H1 (cell line): ENCODE data around the gene OR3A2. TPM values are rescaled to one million over a fixed set of nuclear protein-coding genes. Genes with fewer than 3 reads are reported as not detected.

Source experiments
- CTCF ChIA-PET: fragments of 300-600 bp; sonication (Branson Sonifier 250); formaldehyde crosslinking; loops from one replicate; lab custom pipeline; 2021; ENCODE audit not compliant: partially characterized antibody; lab: Charles Lee
- POLR2A ChIA-PET: fragments of 300-600 bp; sonication (Branson Sonifier 250); formaldehyde crosslinking; loops from one replicate; lab custom pipeline; 2021; ENCODE audit warnings: inconsistent platforms; ENCODE audit not compliant: partially characterized antibody; lab: Charles Lee
- DNase-seq, 2 experiments: peaks; one replicate each; pipeline versions ENCODE4 v3.0.0 to v3.0.0-alpha.2; 2010 to 2022; ENCODE audit warnings: low spot score in 2 of 2, low read depth in 1 of 2, mixed read lengths in 1 of 2
- FAIRE-seq: peaks from 2 replicates; lab custom pipeline; 2011; peaks lifted over from hg19 to GRCh38; lab: Jason Lieb, UNC
- H2AFZ ChIP-seq: 2 replicates; pipeline ENCODE4 v1.8.1; 2012; ENCODE audit warnings: low read length, inconsistent platforms
- H2AK5ac ChIP-seq: 2 replicates; pipeline ENCODE4 v1.6.1; 2013; ENCODE audit warnings: low read depth, low read length
- H2BK120ac ChIP-seq: replicated peaks from 2 replicates; pipeline ENCODE3; 2013; ENCODE audit warnings: low read depth, low read length, inconsistent platforms
- H2BK12ac ChIP-seq: 2 replicates; pipeline ENCODE4 v1.6.1; 2013; ENCODE audit warnings: low read depth, low read length
- H2BK15ac ChIP-seq: 2 replicates; pipeline ENCODE4 v1.6.1; 2013; ENCODE audit warnings: low read length
- H2BK20ac ChIP-seq: 2 replicates; pipeline ENCODE4 v1.6.1; 2013; ENCODE audit warnings: low read length
- H2BK5ac ChIP-seq: 2 replicates; pipeline ENCODE4 v1.6.1; 2013; ENCODE audit warnings: low read depth, low read length
- H3K14ac ChIP-seq: 2 replicates; pipeline ENCODE4 v1.6.1; 2013; ENCODE audit warnings: inconsistent platforms; ENCODE audit not compliant: insufficient read length
- H3K18ac ChIP-seq: 2 replicates; pipeline ENCODE4 v1.6.1; 2013; ENCODE audit warnings: low read length; ENCODE audit errors: extremely low read depth
- H3K23ac ChIP-seq: 2 replicates; pipeline ENCODE4 v1.6.1; 2013; ENCODE audit warnings: inconsistent platforms; ENCODE audit not compliant: insufficient read length
- H3K23me2 ChIP-seq: 2 replicates; pipeline ENCODE4 v1.6.1; 2013; ENCODE audit warnings: low read depth, low read length
- H3K27ac ChIP-seq: 2 replicates; pipeline ENCODE4 v1.6.1; 2011; ENCODE audit warnings: low read depth, low read length, inconsistent platforms
- H3K27me3 ChIP-seq, 4 experiments: replicated peaks in 1 of 4; 1 replicate in 1 of 4; 2 replicates in 3 of 4; pipeline versions ENCODE4 v1.6.1 to v1.8.1; 2011 to 2013; ENCODE audit warnings: low read length in 3 of 4, mild to moderate bottlenecking in 3 of 4, inconsistent platforms in 2 of 4, mixed read lengths in 2 of 4, moderate library complexity in 1 of 4; ENCODE audit not compliant: control insufficient read depth in 3 of 4, insufficient read depth in 3 of 4; ENCODE audit errors: extremely low read depth in 1 of 4
- H3K36me3 ChIP-seq, 4 experiments: 2 replicates each; pipeline versions ENCODE4 v1.6.1 to v1.8.1; 2011 to 2013; ENCODE audit warnings: mild to moderate bottlenecking in 4 of 4, low read length in 3 of 4, moderate library complexity in 2 of 4, control low read depth in 1 of 4, inconsistent platforms in 1 of 4; ENCODE audit not compliant: insufficient read depth in 4 of 4, control insufficient read depth in 2 of 4
- H3K4ac ChIP-seq: replicated peaks from 2 replicates; pipeline ENCODE3; 2013; ENCODE audit warnings: low read length, low read depth, mixed read lengths, inconsistent platforms; ENCODE audit not compliant: insufficient read length
- H3K4me1 ChIP-seq, 4 experiments: replicated peaks in 1 of 4; 1 replicate in 1 of 4; 2 replicates in 3 of 4; pipeline versions ENCODE4 v1.6.1 to v1.8.1; 2011 to 2013; ENCODE audit warnings: low read length in 3 of 4, inconsistent platforms in 2 of 4, mixed read lengths in 1 of 4; ENCODE audit not compliant: insufficient read depth in 4 of 4, control insufficient read depth in 3 of 4
- H3K4me2 ChIP-seq, 2 experiments: 2 replicates each; pipeline versions ENCODE4 v1.6.1 to v1.8.1; 2011 to 2013; ENCODE audit warnings: low read depth in 2 of 2, low read length in 2 of 2, control low read depth in 1 of 2, inconsistent platforms in 1 of 2, mild to moderate bottlenecking in 1 of 2; ENCODE audit not compliant: insufficient read depth in 1 of 2
- H3K4me3 ChIP-seq, 4 experiments: fragments of 200-600, 300-600 bp in 1 of 4; sonication (generic), shearing (Covaris generic), sonication (Bioruptor Twin) in 1 of 4; 2 replicates each; pipeline versions ENCODE4 v1.5.1 to v1.8.1; 2011 to 2016; ENCODE audit warnings: low read length in 4 of 4, low read depth in 3 of 4, control low read depth in 2 of 4, inconsistent platforms in 2 of 4, mild to moderate bottlenecking in 2 of 4, mixed read lengths in 1 of 4, moderate library complexity in 1 of 4; ENCODE audit not compliant: insufficient read depth in 2 of 4; ENCODE audit errors: extremely low read depth in 1 of 4
- H3K56ac ChIP-seq: replicated peaks from 2 replicates; pipeline ENCODE3; 2013; ENCODE audit warnings: low read depth, mild to moderate bottlenecking, mixed read lengths, low read length, inconsistent platforms; ENCODE audit not compliant: insufficient read length
- H3K79me1 ChIP-seq: 2 replicates; pipeline ENCODE4 v1.6.1; 2013; ENCODE audit warnings: low read depth, low read length, control low read depth
- H3K79me2 ChIP-seq, 2 experiments: 2 replicates each; pipeline versions ENCODE4 v1.6.1 to v1.8.1; 2012 to 2013; ENCODE audit warnings: low read length in 2 of 2, mild to moderate bottlenecking in 2 of 2, inconsistent platforms in 1 of 2; ENCODE audit not compliant: insufficient read depth in 2 of 2, control insufficient read depth in 1 of 2
- H3K9ac ChIP-seq, 4 experiments: replicated peaks in 1 of 4; 1 replicate in 1 of 4; 2 replicates in 3 of 4; pipeline versions ENCODE4 v1.6.1 to v1.8.1; 2011 to 2013; ENCODE audit warnings: low read depth in 3 of 4, low read length in 3 of 4, control low read depth in 2 of 4, mild to moderate bottlenecking in 2 of 4, moderate library complexity in 2 of 4, inconsistent platforms in 1 of 4; ENCODE audit errors: extremely low read depth in 1 of 4
- H3K9me3 ChIP-seq, 2 experiments: 2 replicates each; pipeline versions ENCODE4 v1.6.1 to v1.8.1; 2012 to 2013; ENCODE audit warnings: mild to moderate bottlenecking in 2 of 2, moderate library complexity in 2 of 2, control low read depth in 1 of 2, inconsistent platforms in 1 of 2, low read depth in 1 of 2, low read length in 1 of 2, mixed read lengths in 1 of 2; ENCODE audit not compliant: insufficient read depth in 2 of 2
- H4K20me1 ChIP-seq, 2 experiments: replicated peaks in 1 of 2; 2 replicates each; pipeline versions ENCODE3 to v1.8.1; 2011 to 2013; ENCODE audit warnings: inconsistent platforms in 2 of 2, low read length in 2 of 2, mild to moderate bottlenecking in 1 of 2; ENCODE audit not compliant: insufficient read depth in 2 of 2, control insufficient read depth in 1 of 2
- H4K5ac ChIP-seq: 2 replicates; pipeline ENCODE4 v1.6.1; 2013; ENCODE audit warnings: low read length, low read depth, mixed read lengths, inconsistent platforms; ENCODE audit not compliant: insufficient read length
- H4K8ac ChIP-seq: 2 replicates; pipeline ENCODE4 v1.8.0; 2013; ENCODE audit warnings: mild to moderate bottlenecking, moderate library complexity, low read length, inconsistent platforms; ENCODE audit not compliant: insufficient read depth; ENCODE audit errors: extremely low read depth
- H4K91ac ChIP-seq: replicated peaks from 2 replicates; pipeline ENCODE3; 2013; ENCODE audit warnings: low read length, mixed read lengths, inconsistent platforms; ENCODE audit not compliant: insufficient read length
- EGR1 ChIP-seq: IDR thresholded peaks from 2 replicates; pipeline ENCODE4 v1.6.1; 2011; ENCODE audit warnings: low read depth, low read length, borderline replicate concordance
- NANOG ChIP-seq: IDR thresholded peaks from 2 replicates; pipeline ENCODE4 v1.6.1; 2011; ENCODE audit warnings: low read length, low read depth, mild to moderate bottlenecking, inconsistent platforms; ENCODE audit not compliant: insufficient read depth, poor library complexity, severe bottlenecking
- RBBP5 ChIP-seq: IDR thresholded peaks from 2 replicates; pipeline ENCODE4 v1.7.1; 2012; ENCODE audit warnings: low read depth, mild to moderate bottlenecking, inconsistent platforms, low read length, moderate library complexity, borderline replicate concordance
- SIX5 ChIP-seq: IDR thresholded peaks from 2 replicates; pipeline ENCODE4 v1.6.1; 2011; ENCODE audit warnings: mild to moderate bottlenecking, low read depth, low read length
- TCF12 ChIP-seq: IDR thresholded peaks from 2 replicates; pipeline ENCODE4 v1.6.1; 2011; ENCODE audit warnings: low read depth, mild to moderate bottlenecking, low read length
- YY1 ChIP-seq: IDR thresholded peaks from 2 replicates; pipeline ENCODE4 v1.6.1; 2011; ENCODE audit warnings: low read depth, mild to moderate bottlenecking, low read length
- WGBS, 2 experiments: shearing (Covaris generic) in 1 of 2; methylation state at CpG; one replicate each; pipeline versions ENCODE4 v1.1.6 to v1.1.7; 2013 to 2015; ENCODE audit warnings: low lambda C conversion rate in 2 of 2, mixed read lengths in 2 of 2, inconsistent platforms in 1 of 2, low coverage in 1 of 2, missing lambda C conversion rate in 1 of 2; ENCODE audit not compliant: insufficient replicate concordance in 2 of 2, insufficient coverage in 1 of 2, insufficient read length in 1 of 2; ENCODE audit errors: extremely low coverage in 1 of 2, missing lambda C conversion rate in 1 of 2; 5-methylcytosine and 5-hydroxymethylcytosine counted together
- polyA plus RNA-seq, 7 experiments: library from polyadenylated mRNA; depleted of rRNA in 3 of 7; stranded (reverse) in 5 of 7; unstranded in 2 of 7; fragments of >200 nt in 5 of 7; fragments of 200-250 nt in 2 of 7; gene quantifications; 1 replicate in 5 of 7; 2 replicates in 1 of 7; 4 replicates in 1 of 7; pipeline versions ENCODE4 v1.2.1 to v1.2.3, GENCODE V29; 2011 to 2013; ENCODE audit warnings: missing spikeins in 2 of 7, mixed read lengths in 2 of 7
- total RNA-seq: library from RNA; stranded (reverse); fragmentation: NEBNext Ultra II Directional; extraction: Animal tissue kit (Norgen Biotek cat#: 25700); gene quantifications from 2 replicates; pipeline ENCODE4 v1.2.1, GENCODE V29; 2021
- TF ChIP-seq, protein P1 (sequence below): IDR thresholded peaks from 2 replicates; pipeline ENCODE4 v1.6.1; 2011; ENCODE audit warnings: low read depth, mild to moderate bottlenecking, low read length; ENCODE audit not compliant: insufficient read depth
- TF ChIP-seq, protein P2 (sequence below): IDR thresholded peaks from 2 replicates; pipeline ENCODE4 v1.6.1; 2011; ENCODE audit warnings: low read length, improper control_type of control experiment

OR3A2 gene
- total and polyA plus RNA-seq, 2 of the 8 experiments (the other 6 are each of a cell fraction or from before 2014, with no cell fraction given): not detected

DNA sequence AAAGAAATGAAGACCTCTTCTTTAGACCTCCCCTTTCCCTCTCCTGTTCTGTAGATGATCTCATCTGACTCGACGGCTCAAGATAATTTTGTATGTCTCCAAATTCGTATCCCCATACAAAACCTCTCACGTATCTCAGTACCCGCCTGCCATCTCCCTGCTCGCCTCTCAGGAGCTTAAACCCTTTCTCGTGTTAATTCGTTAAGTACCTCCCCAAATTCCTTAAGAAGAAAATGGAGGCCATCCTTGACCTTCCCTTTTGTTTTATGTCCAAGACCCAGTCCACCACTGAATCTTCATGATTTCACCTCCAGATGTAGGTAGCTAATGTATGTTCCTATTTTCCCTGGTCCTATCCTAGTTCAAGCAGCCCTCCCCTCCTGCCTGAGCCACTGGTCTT lies 129.5 kb downstream of the OR3A2 start:
- H3K36me3 ChIP-seq: no peaks in the 10 kb centered on the region
- no peak overlapping the region for H2BK120ac ChIP-seq
- H3K4me3 ChIP-seq: no peak overlapping the region
- H3K27ac ChIP-seq: no peak overlapping the region
- no peak overlapping the region for H3K14ac ChIP-seq
- H4K8ac ChIP-seq: no peak overlapping the region
- H2BK5ac ChIP-seq: no peak overlapping the region
- no peaks in the 10 kb centered on the region for H3K27me3 ChIP-seq
- H3K9ac ChIP-seq: no peak overlapping the region
- TF ChIP-seq RBBP5: no peak
- TF ChIP-seq YY1: 0 out of 2 replicates have a peak, but pooled peaks have one; percentile 24
- TF ChIP-seq SIX5: no peak
- TF ChIP-seq EGR1: no peak
- TF ChIP-seq, protein P1, sequence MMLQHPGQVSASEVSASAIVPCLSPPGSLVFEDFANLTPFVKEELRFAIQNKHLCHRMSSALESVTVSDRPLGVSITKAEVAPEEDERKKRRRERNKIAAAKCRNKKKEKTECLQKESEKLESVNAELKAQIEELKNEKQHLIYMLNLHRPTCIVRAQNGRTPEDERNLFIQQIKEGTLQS: no peak
- TF ChIP-seq TCF12: no peak
- TF ChIP-seq NANOG: no peak
- TF ChIP-seq, protein P2, sequence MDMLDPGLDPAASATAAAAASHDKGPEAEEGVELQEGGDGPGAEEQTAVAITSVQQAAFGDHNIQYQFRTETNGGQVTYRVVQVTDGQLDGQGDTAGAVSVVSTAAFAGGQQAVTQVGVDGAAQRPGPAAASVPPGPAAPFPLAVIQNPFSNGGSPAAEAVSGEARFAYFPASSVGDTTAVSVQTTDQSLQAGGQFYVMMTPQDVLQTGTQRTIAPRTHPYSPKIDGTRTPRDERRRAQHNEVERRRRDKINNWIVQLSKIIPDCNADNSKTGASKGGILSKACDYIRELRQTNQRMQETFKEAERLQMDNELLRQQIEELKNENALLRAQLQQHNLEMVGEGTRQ: no peak
- H3K4me2 ChIP-seq: no peak overlapping the region
- no peak overlapping the region for H3K18ac ChIP-seq
- H2BK20ac ChIP-seq: no peak overlapping the region; the same call in 1 of the 2 replicates
- FAIRE-seq (peak; percentile 28), DNase-seq (no peak)
- no peak overlapping the region for H2BK12ac ChIP-seq
- ChIA-PET CTCF (interaction anchor here (0.6 kb wide), 1 partner anchor 216 kb away, joined by 3 read pairs; no protein-coding TSS in a partner anchor), POLR2A (no interaction called here)
- peaks cover 4 to 32% of the 10 kb centered on the region in 2 experiments; a peak in 3 of 4 replicates for H3K9me3 ChIP-seq
- no peak overlapping the region for H2AK5ac ChIP-seq
- no peak overlapping the region for H4K5ac ChIP-seq
- no peak overlapping the region for H4K91ac ChIP-seq
- no peaks in the 10 kb centered on the region for H4K20me1 ChIP-seq
- H3K23me2 ChIP-seq: peaks cover 2% of the 10 kb centered on the region; the same call in 1 of the 2 replicates
- no peak overlapping the region for H3K23ac ChIP-seq
- no peaks in the 10 kb centered on the region for H3K79me1 ChIP-seq
- H3K4me1 ChIP-seq: no peaks in the 10 kb centered on the region
- H2AFZ ChIP-seq: peak overlapping the region; percentile 43; the same call in 1 of the 2 replicates
- WGBS, 2 experiments: 85% methylated on average over 8 of the region's 8 CpGs; no CpG with 5 or more reads in 1 of the 2 experiments
- H3K4ac ChIP-seq: no peak overlapping the region
- no peak overlapping the region for H2BK15ac ChIP-seq
- no peaks in the 10 kb centered on the region for H3K79me2 ChIP-seq
- H3K56ac ChIP-seq: no peak overlapping the region
